ENCODE results near the gene SEMA3F. TPM values are rescaled to one million over a fixed set of nuclear protein-coding genes. Genes with fewer than 3 reads are reported as not detected.

Gene SEMA3F
- total RNA-seq, 1 experiment from 2014 or later, result 1.5 TPM

DNA sequence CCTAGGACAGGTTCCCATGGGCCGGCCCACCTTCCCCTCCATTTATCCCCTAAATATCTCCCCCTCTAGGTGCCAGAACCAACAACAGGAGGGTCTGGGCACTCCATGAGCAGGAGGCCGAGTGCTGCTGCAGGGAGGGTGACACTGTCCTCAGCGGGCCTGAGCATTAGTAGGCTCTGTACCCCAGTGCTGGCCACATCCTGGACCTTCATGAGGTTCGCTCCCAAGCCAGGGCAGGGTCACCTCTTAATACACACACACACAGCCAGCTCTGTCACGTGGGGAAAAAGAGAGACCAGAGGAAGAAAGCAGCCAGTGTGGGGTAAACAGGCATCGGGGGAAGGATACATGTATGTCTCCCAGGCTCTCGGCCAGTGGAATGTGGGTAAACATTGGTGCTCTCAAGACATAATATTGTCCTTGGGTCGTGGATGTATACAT is 27.9 kb upstream of the SEMA3F start:
- in situ Hi-C loops (cut with HindIII; ENCODE audit: low pct_unique_long_range_greater_than_20kb, low sequenced_read_pairs), result no loop called here
- DNase-seq (ENCODE audit: low read depth, low spot score), result no peak

GRCh38 chr3:50128001-50128400 is 27.1 kb upstream of the SEMA3F start:
- in situ Hi-C loops (cut with HindIII; ENCODE audit: low pct_unique_long_range_greater_than_20kb, low sequenced_read_pairs), result no loop called here
- no peak for DNase-seq (ENCODE audit: low read depth, low spot score)

- DNase-seq (ENCODE audit: low read depth, low spot score), result no peak
- in situ Hi-C loops (cut with HindIII; ENCODE audit: low pct_unique_long_range_greater_than_20kb, low sequenced_read_pairs), result no loop called here
These were observed 24.7 kb upstream of the SEMA3F start for GRCh38 chr3:50130436-50130835.

- in situ Hi-C loops (cut with HindIII; ENCODE audit: low pct_unique_long_range_greater_than_20kb, low sequenced_read_pairs), result no loop called here
- no peak for DNase-seq (ENCODE audit: low read depth, low spot score)
These were observed 22.5 kb upstream of the SEMA3F start for GRCh38 chr3:50132421-50133282.

DNA sequence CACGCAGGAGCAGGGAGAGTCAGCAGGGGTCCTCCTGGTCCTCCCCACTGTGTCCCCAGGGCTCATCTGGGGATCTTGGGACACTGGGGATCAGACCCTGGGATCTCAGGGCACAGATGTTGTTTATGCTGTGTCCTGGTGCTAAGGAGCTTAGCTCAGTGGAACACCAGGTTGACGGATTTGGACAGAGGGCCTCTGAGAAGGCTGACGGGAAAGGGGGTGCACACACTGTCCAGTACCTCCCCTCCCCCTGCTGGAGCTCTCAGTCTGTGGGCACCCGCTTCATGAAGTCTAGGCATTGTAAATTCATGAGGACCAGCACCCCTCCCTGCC is 21.9 kb upstream of the SEMA3F start:
- DNase-seq (ENCODE audit: low read depth, low spot score), result no peak
- in situ Hi-C loops (cut with HindIII; ENCODE audit: low pct_unique_long_range_greater_than_20kb, low sequenced_read_pairs), result no loop called here

DNA sequence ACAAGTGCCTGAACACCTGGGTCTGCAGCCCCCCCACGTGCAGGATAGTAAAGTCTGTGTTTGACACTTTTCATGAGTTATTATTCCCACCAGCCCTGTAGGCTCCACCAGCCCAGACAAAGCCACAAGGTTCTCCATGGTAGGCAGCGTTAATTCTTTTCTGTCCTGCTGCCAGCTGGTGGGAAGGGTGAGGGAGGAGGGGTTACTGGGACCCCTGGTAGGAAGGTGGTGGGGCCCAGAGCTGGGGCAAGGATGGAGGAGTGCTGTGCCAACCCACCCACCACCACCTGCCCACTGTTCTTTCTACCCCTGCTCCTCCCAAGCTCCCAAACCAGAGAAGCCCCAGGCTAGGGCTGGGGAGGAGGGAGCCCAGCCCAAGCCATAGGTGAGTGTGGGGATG is 20.8 kb upstream of the SEMA3F start:
- in situ Hi-C loops (cut with HindIII; ENCODE audit: low pct_unique_long_range_greater_than_20kb, low sequenced_read_pairs), result no loop called here
- no peak for DNase-seq (ENCODE audit: low read depth, low spot score)

GRCh38 chr3:50135964-50136363 is 19.2 kb upstream of the SEMA3F start:
- in situ Hi-C loops (cut with HindIII; ENCODE audit: low pct_unique_long_range_greater_than_20kb, low sequenced_read_pairs), result no loop called here

GRCh38 chr3:50136714-50137405 is 18.3 kb upstream of the SEMA3F start:
- in situ Hi-C loops (cut with HindIII; ENCODE audit: low pct_unique_long_range_greater_than_20kb, low sequenced_read_pairs), result no loop called here
- DNase-seq (ENCODE audit: low read depth, low spot score), result no peak

More at GRCh38 chr3:50135964-50136363, 19.2 kb upstream of the SEMA3F start:
- DNase-seq (ENCODE audit: low read depth, low spot score), result no peak

- DNase-seq (ENCODE audit: low read depth, low spot score), result no peak
- in situ Hi-C loops (cut with HindIII; ENCODE audit: low pct_unique_long_range_greater_than_20kb, low sequenced_read_pairs), result no loop called here
These were observed 17.6 kb upstream of the SEMA3F start for GRCh38 chr3:50137531-50137930.

DNA sequence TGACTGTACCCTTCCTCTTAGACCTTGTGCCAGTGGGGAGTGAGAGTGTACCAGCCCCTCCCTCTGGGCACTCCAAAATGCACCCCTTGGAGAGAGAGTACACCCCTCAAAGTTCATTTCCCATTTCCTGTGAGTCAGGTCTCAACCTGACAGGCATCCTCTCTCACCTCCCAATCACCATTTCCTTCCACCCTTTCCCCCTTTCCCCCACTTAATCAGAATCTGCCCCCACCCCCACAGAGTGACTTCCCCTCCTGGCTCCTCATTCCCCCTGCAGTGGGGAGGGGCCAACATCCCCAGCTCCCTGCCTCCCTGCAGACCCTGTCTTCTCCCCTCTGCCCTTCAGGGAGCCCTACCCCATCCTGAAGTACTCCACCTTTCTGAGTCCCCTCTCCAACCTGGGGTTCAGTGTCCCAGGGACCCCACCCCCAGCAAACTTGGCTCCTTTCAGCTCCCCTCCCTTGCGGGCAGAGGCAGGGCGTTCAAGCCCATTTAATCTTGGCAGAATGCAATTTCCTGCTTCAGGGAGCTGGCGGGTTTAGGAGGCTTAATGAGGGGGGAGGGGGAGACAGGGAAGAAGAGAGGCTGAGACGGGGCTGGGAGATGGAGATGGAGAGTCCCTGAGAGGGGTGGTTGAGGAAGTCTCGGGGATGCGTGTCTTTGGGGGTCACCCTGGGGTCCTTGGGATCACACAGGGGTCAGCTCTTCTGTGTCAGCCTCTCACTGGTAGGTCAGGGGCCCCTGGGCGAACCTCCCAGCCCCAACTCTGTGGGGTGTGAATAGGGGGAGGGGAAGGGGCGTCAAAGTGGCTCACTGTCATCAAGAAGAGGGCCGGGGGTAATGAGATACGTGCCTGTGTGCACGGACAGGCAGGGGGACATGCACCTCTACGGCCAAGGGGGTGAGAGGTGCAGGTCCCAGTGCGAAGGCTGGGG is 16.6 kb upstream of the SEMA3F start:
- no peak for DNase-seq (ENCODE audit: low read depth, low spot score)
- in situ Hi-C loops (cut with HindIII; ENCODE audit: low pct_unique_long_range_greater_than_20kb, low sequenced_read_pairs), result no loop called here

- no peak for DNase-seq (ENCODE audit: low read depth, low spot score)
- in situ Hi-C loops (cut with HindIII; ENCODE audit: low pct_unique_long_range_greater_than_20kb, low sequenced_read_pairs), result no loop called here
These were observed 15.8 kb upstream of the SEMA3F start for GRCh38 chr3:50139308-50139707.

DNA sequence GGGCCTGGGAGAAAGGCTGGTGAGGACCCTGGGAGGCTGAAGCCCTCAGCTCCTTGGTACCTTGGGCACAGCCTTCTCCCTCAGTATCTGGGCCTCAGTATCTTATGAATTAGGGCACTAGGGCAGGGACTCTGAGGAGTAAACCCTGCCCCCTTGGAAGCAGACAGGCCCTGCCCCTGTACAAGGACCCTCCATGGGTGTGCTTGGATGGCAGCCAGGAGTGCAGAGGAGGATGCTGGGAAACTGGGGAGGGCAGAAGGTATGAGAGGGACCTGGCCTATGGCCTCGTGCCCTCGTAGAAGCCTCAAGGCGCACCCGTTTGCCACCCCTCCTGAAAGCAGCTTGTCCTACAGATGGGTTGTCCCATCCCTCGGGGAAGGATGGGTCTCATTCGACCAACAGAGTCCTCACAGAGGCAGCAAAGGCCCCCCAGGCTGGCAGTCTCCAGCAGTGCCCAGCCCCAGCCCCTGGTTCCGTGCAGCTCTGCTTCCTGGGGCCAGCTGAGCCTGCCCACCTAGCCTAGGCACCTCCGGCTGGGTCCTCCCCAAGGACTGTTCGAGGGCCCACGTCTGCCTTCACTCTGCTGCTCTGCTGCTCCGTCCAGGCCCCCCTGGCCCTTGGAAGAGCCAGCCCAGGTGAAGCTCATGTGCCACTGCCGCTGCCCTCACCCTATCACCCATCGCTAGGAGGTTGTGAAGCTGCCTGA is 15.3 kb upstream of the SEMA3F start:
- in situ Hi-C loops (cut with HindIII; ENCODE audit: low pct_unique_long_range_greater_than_20kb, low sequenced_read_pairs), result no loop called here
- no peak for DNase-seq (ENCODE audit: low read depth, low spot score)

DNA sequence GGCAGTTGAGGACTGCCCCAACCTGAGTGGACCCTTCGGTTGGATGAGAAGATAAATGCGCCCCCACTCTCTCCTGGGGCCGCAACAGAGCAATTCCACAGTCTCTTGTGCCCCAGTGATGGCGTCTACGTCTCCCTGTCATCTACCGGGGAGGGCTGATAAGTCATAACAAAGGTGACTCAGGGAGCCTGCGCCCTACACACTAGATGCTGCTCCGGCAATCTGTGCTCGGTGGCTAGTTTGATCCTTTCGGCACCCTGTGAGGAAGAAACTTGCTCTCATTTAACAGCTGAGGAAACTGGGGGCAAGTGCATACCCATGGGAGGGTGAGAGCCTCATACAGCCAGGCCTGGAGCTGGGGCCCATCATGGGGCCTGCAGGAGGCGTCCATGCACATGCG is 14.1 kb upstream of the SEMA3F start:
- in situ Hi-C loops (cut with HindIII; ENCODE audit: low pct_unique_long_range_greater_than_20kb, low sequenced_read_pairs), result no loop called here
- no peak for DNase-seq (ENCODE audit: low read depth, low spot score)

DNA sequence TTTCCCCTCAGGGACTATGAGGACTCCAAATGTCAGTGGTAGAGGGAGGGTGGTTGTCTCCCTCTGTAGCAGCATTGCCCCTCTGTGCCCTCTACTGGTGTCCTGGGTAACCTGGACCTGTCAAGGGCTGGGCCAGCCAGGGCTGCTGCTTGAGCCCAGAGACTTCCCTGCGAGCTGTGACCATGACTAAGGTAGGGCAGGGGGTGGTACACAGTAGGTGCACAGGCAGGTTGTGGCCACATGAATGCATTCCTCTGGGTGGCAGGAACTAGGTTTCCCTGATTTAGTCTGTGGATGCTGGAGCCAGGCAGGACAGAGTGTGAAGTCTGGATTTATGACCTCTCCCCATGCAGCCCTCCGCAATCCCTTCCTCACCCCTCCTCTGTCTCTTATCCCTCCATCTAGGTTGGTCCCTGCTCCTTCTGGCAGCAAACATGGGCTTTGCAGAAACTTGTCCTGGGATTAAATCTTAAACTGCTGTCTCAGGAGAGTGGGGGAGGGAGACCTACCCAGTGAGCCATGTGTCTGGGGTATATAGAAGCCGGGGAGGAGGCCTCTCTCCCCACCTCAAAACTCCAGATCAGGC is 8.7 kb upstream of the SEMA3F start:
- DNase-seq (ENCODE audit: low read depth, low spot score), result no peak
- in situ Hi-C loops (cut with HindIII; ENCODE audit: low pct_unique_long_range_greater_than_20kb, low sequenced_read_pairs), result no loop called here

GRCh38 chr3:50147016-50147415 is 8.1 kb upstream of the SEMA3F start:
- DNase-seq (ENCODE audit: low read depth, low spot score), result no peak
- in situ Hi-C loops (cut with HindIII; ENCODE audit: low pct_unique_long_range_greater_than_20kb, low sequenced_read_pairs), result no loop called here

DNA sequence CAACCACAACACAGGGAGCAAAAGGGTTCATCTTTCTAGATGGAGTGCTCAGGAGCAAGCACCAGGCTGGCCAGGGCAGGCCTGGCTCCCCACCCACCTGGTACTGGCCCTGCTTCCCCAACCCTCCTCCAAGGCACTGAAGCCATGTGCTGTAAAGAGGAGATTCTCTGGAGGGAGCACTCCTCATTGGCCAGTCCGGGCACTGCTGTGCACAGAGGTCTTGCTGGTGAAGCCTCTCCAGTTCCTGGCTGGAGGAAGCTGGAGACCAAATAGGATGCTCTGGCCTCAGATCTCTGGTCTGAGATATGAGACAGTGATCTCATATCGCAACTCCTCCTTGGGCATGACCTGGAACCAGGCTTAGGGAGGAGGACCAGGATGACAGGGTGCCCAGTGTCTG is 7.7 kb upstream of the SEMA3F start:
- in situ Hi-C loops (cut with HindIII; ENCODE audit: low pct_unique_long_range_greater_than_20kb, low sequenced_read_pairs), result no loop called here
- DNase-seq (ENCODE audit: low read depth, low spot score), result no peak

- in situ Hi-C loops (cut with HindIII; ENCODE audit: low pct_unique_long_range_greater_than_20kb, low sequenced_read_pairs), result no loop called here
- DNase-seq (ENCODE audit: low read depth, low spot score), result no peak
These were observed 7.3 kb upstream of the SEMA3F start for GRCh38 chr3:50147861-50148260.

All from SK-MEL-5 (cell line).